ENCODE results near the gene TPCN1.

Gene TPCN1

GRCh38 chr12:113286712-113287111 lies 65.4 kb downstream of the TPCN1 start:
- Histone ChIP-seq H3K4me2 (ENCODE audit: low read length) (no peak overlapping the region), H3K4me3 (ENCODE audit: low read length) (no peak overlapping the region), H3K36me3 (ENCODE audit: insufficient read depth, low read length) (peaks cover 13% of the 10 kb centered on the region), H3K4me1 (ENCODE audit: control insufficient read depth, insufficient read depth, low read length) (no peaks in the 10 kb centered on the region), H3K9me3 (replicated peaks; ENCODE audit: low read length) (no peaks in the 10 kb centered on the region), H3K27me3 (ENCODE audit: control insufficient read depth, insufficient read depth, low read length) (no peaks in the 10 kb centered on the region), H3K9ac (ENCODE audit: low read depth, low read length) (no peak overlapping the region)

DNA sequence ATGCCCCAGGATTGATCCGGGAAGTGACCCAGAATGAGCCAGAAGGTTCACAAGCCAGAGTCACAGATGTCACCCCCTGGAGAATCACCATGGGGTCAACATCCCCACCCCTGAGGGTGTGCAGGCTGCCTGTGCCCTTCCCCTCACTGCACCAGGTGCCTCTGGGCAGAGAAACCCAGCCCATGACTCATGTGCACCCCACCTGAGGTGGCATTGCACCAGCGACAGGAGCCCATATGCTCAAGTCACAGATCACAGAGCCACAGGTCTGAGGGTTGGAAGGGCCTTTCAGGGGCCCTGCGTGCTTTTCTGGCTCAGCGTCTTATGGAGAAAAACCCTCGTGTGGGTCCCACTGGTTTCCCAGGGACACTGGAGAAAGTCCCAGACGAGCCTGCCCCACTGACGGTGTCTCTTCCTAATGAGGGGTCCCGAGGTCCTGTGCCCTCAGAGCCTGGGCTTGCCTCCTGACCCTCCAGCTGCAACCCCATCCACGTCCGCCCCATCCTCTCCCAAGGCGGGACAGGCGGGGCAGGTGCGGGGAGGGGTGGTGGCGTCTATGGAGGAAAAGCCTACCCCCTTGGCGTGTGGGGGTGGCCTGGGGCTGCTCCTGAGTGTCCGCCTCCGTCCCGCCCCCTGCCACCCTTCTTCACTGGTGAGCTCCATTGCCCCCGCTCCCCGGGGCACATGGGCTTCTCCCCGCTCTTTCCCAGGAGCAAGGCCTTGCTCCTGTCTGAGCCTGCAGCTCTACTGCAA lies 66.1 kb downstream of the TPCN1 start:
- Histone ChIP-seq H3K27me3 (ENCODE audit: control insufficient read depth, insufficient read depth, low read length) (no peaks in the 10 kb centered on the region), H3K36me3 (ENCODE audit: insufficient read depth, low read length) (peaks cover 13% of the 10 kb centered on the region), H3K9me3 (replicated peaks; ENCODE audit: low read length) (no peaks in the 10 kb centered on the region), H3K4me3 (ENCODE audit: low read length) (no peak overlapping the region), H3K9ac (ENCODE audit: low read depth, low read length) (no peak overlapping the region), H3K4me2 (ENCODE audit: low read length) (no peak overlapping the region), H3K4me1 (ENCODE audit: control insufficient read depth, insufficient read depth, low read length) (no peaks in the 10 kb centered on the region)

- Histone ChIP-seq H3K9me3 (replicated peaks; ENCODE audit: low read length) (no peaks in the 10 kb centered on the region), H3K4me1 (ENCODE audit: control insufficient read depth, insufficient read depth, low read length) (no peaks in the 10 kb centered on the region), H3K36me3 (ENCODE audit: insufficient read depth, low read length) (peaks cover 13% of the 10 kb centered on the region), H3K9ac (ENCODE audit: low read depth, low read length) (no peak overlapping the region), H3K4me3 (ENCODE audit: low read length) (no peak overlapping the region), H3K4me2 (ENCODE audit: low read length) (no peak overlapping the region), H3K27me3 (ENCODE audit: control insufficient read depth, insufficient read depth, low read length) (no peaks in the 10 kb centered on the region)
Measured at GRCh38 chr12:113287899-113288282, 66.6 kb downstream of the TPCN1 start.

DNA sequence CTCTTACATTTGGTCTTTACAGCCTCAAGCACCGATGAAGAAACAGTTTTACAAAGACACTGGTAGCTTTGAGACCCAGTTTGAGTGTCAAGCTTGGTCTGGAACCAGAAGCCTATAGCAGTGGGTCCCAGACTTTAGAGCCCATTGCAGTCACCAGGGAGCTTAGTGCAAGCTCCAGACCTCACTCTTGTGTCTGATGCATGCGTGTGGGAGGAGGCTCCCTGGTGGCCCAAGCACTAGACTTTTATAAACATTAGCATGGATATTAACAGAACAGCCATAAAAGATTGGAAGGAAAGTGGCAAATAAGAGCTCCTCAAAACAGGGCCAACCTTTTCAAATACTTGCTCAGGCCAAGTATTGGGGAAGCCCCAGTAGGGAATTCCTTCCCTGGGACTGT lies 68.1 kb downstream of the TPCN1 start:
- H3K9ac ChIP-seq (ENCODE audit: low read depth, low read length) = no peak overlapping the region
- no peak overlapping the region for H3K4me2 ChIP-seq (ENCODE audit: low read length)
- H3K4me3 ChIP-seq (ENCODE audit: low read length) = no peak overlapping the region
- H3K27me3 ChIP-seq (ENCODE audit: control insufficient read depth, insufficient read depth, low read length) = no peaks in the 10 kb centered on the region
- no peaks in the 10 kb centered on the region for H3K4me1 ChIP-seq (ENCODE audit: control insufficient read depth, insufficient read depth, low read length)
- H3K36me3 ChIP-seq (ENCODE audit: insufficient read depth, low read length) = peaks cover 13% of the 10 kb centered on the region
- no peaks in the 10 kb centered on the region for H3K9me3 ChIP-seq (replicated peaks; ENCODE audit: low read length)

GRCh38 chr12:113290506-113290905 lies 69.2 kb downstream of the TPCN1 start:
- H3K27me3 ChIP-seq (ENCODE audit: control insufficient read depth, insufficient read depth, low read length) = no peaks in the 10 kb centered on the region
- no peak overlapping the region for H3K4me3 ChIP-seq (ENCODE audit: low read length)
- H3K9ac ChIP-seq (ENCODE audit: low read depth, low read length) = no peak overlapping the region
- no peaks in the 10 kb centered on the region for H3K9me3 ChIP-seq (replicated peaks; ENCODE audit: low read length)
- H3K36me3 ChIP-seq (ENCODE audit: insufficient read depth, low read length) = peaks cover 6% of the 10 kb centered on the region
- H3K4me2 ChIP-seq (ENCODE audit: low read length) = no peak overlapping the region
- H3K4me1 ChIP-seq (ENCODE audit: control insufficient read depth, insufficient read depth, low read length) = no peaks in the 10 kb centered on the region

DNA sequence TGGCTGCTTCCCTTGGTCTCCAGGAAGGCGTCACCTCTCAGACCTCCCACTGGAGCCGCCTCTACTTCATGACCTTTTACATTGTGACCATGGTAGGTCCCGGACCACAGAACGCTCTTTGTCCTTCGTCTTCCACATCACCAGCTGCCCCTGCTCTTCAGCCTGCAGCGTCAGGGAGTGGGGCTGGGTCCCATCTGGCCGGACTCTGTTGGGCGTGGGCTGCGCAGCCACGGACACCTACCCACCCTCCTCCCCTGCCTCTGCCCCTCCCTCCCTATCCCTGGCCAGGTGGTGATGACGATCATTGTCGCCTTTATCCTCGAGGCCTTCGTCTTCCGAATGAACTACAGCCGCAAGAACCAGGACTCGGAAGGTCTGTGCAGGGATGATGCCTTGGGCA lies 70.3 kb downstream of the TPCN1 start:
- no peaks in the 10 kb centered on the region for H3K9me3 ChIP-seq (replicated peaks; ENCODE audit: low read length)
- H3K36me3 ChIP-seq (ENCODE audit: insufficient read depth, low read length) = peaks cover 8% of the 10 kb centered on the region
- no peak overlapping the region for H3K9ac ChIP-seq (ENCODE audit: low read depth, low read length)
- no peak overlapping the region for H3K4me2 ChIP-seq (ENCODE audit: low read length)
- no peaks in the 10 kb centered on the region for H3K27me3 ChIP-seq (ENCODE audit: control insufficient read depth, insufficient read depth, low read length)
- H3K4me3 ChIP-seq (ENCODE audit: low read length) = no peak overlapping the region
- H3K4me1 ChIP-seq (ENCODE audit: control insufficient read depth, insufficient read depth, low read length) = no peaks in the 10 kb centered on the region

- Histone ChIP-seq H3K27me3 (ENCODE audit: control insufficient read depth, insufficient read depth, low read length) (no peaks in the 10 kb centered on the region), H3K9me3 (replicated peaks; ENCODE audit: low read length) (no peaks in the 10 kb centered on the region), H3K9ac (ENCODE audit: low read depth, low read length) (no peak overlapping the region), H3K4me2 (ENCODE audit: low read length) (no peak overlapping the region), H3K4me3 (ENCODE audit: low read length) (no peak overlapping the region), H3K4me1 (ENCODE audit: control insufficient read depth, insufficient read depth, low read length) (no peaks in the 10 kb centered on the region), H3K36me3 (ENCODE audit: insufficient read depth, low read length) (peaks cover 8% of the 10 kb centered on the region)
Measured at GRCh38 chr12:113292091-113292490, 70.8 kb downstream of the TPCN1 start.

DNA sequence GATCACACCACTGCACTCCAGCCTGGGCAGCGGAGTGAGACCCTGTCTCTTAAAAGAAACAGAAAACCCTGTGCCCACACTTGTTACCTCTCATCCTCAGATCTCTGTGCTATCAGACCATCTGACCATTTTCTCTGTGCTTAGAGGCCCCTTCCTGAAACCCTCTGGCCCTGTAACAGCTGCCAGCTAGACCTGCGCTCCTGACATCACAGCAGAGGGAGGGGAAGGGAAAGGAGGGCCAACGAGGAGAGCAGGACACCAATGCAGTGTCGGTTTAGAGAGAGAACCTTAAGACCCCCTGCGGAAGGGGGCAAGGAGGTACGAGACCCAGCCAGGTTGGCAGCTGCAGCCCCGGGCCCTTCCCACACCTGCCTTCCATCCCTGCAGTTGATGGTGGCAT lies 71.3 kb downstream of the TPCN1 start:
- Histone ChIP-seq H3K36me3 (ENCODE audit: insufficient read depth, low read length) (peaks cover 8% of the 10 kb centered on the region), H3K4me2 (ENCODE audit: low read length) (no peak overlapping the region), H3K27me3 (ENCODE audit: control insufficient read depth, insufficient read depth, low read length) (no peaks in the 10 kb centered on the region), H3K4me1 (ENCODE audit: control insufficient read depth, insufficient read depth, low read length) (no peaks in the 10 kb centered on the region), H3K4me3 (ENCODE audit: low read length) (no peak overlapping the region), H3K9ac (ENCODE audit: low read depth, low read length) (no peak overlapping the region), H3K9me3 (replicated peaks; ENCODE audit: low read length) (no peaks in the 10 kb centered on the region)

DNA sequence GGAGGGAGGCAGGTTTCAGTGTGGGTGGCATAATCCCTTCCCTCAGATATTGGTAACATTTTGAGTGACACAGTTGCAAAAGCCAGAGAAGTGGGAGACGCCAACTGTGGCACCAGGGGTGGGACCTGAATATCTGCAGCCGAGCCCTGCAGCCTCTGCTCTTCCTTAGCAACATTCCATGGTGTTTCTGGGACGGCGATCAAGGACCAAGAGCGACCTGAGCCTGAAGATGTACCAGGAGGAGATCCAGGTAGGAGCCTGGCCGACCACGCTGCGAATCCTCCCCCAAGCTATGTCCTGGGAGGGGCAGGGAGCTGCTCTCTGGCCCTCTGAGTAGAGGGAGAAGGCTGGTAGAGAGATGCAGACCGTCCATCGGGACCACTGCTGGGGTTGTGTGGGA lies 71.8 kb downstream of the TPCN1 start:
- Histone ChIP-seq H3K4me2 (ENCODE audit: low read length) (no peak overlapping the region), H3K9ac (ENCODE audit: low read depth, low read length) (no peak overlapping the region), H3K9me3 (replicated peaks; ENCODE audit: low read length) (no peaks in the 10 kb centered on the region), H3K4me1 (ENCODE audit: control insufficient read depth, insufficient read depth, low read length) (peaks cover 1% of the 10 kb centered on the region), H3K4me3 (ENCODE audit: low read length) (no peak overlapping the region), H3K36me3 (ENCODE audit: insufficient read depth, low read length) (peaks cover 8% of the 10 kb centered on the region), H3K27me3 (ENCODE audit: control insufficient read depth, insufficient read depth, low read length) (no peaks in the 10 kb centered on the region)

DNA sequence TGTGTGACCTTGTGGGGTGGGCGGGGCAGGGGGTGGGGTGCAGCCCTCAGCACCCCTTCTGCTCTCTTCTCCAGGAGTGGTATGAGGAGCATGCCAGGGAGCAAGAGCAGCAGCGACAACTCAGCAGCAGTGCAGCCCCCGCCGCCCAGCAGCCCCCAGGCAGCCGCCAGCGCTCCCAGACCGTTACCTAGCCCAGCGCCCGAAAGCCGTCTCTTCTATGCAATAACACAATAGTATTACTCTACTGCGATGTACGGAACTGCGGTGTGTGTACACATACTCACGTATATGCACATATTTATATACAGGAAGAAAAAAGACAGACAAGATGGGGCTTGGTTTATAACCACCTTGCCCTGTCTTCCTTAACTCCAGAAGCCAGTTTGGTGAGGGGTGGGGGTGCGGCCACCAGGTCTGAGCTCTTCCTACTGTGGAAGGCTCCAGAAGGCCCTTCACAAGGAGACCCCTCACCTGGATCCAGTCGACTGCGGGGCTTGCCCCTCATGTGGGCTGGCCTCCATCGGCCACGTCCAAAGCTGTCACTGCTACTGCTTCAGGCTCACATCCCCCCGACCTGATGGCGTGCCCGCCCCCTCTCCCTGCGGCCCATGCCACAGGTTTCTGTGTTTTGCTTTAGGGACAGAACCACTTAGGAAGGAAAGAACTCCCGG lies 74.8 kb downstream of the TPCN1 start:
- no peak overlapping the region for H3K4me3 ChIP-seq (ENCODE audit: low read length)
- H3K9me3 ChIP-seq (replicated peaks; ENCODE audit: low read length) = no peaks in the 10 kb centered on the region
- H3K9ac ChIP-seq (ENCODE audit: low read depth, low read length) = no peak overlapping the region
- H3K36me3 ChIP-seq (ENCODE audit: insufficient read depth, low read length) = peaks cover 3% of the 10 kb centered on the region
- H3K4me1 ChIP-seq (ENCODE audit: control insufficient read depth, insufficient read depth, low read length) = peaks cover 21% of the 10 kb centered on the region
- H3K27me3 ChIP-seq (ENCODE audit: control insufficient read depth, insufficient read depth, low read length) = no peaks in the 10 kb centered on the region
- H3K4me2 ChIP-seq (ENCODE audit: low read length) = no peak overlapping the region

DNA sequence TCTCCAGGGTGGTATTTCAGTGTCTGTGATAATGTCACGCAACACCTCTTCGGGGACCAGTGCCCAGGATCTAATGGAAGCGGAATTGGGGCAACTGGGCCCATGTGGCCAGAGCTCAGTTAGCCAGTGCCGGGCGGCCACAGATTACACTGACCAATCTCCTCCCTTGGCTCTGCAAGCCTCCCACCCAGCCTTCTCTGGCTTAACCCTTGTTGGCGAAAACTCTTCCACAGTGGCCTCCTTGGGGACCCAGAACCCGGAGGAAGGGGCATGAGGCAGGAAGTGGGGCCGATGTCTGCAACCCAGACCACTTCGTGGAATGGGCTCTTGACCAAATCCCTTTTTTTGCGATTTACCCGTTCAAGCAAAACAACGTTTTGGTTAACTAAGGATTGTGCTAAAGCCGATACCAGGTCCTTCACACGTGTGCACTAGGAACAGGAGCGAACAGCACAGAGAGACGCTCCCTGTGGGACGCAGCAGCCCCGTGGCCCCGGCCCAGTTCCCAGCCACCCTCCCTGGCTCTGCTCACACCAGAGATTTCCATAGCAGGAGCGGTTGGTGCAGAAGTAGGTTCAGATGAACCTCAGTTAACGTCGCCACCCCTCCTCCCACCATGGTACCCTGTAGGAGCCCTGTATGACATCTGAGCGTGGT lies 75.4 kb downstream of the TPCN1 start:
- peaks cover 3% of the 10 kb centered on the region for H3K36me3 ChIP-seq (ENCODE audit: insufficient read depth, low read length)

More for the DNA sequence above, 75.4 kb downstream of the TPCN1 start:
- Histone ChIP-seq H3K4me2 (ENCODE audit: low read length) (no peak overlapping the region), H3K9me3 (replicated peaks; ENCODE audit: low read length) (no peaks in the 10 kb centered on the region), H3K4me3 (ENCODE audit: low read length) (no peak overlapping the region), H3K4me1 (ENCODE audit: control insufficient read depth, insufficient read depth, low read length) (peaks cover 21% of the 10 kb centered on the region), H3K9ac (ENCODE audit: low read depth, low read length) (no peak overlapping the region), H3K27me3 (ENCODE audit: control insufficient read depth, insufficient read depth, low read length) (no peaks in the 10 kb centered on the region)

Measured in skeletal muscle satellite cell (primary cell).